ENCODE results near the gene TAMM41.
"Not testable (repeated sequence)": the region's sequence is repeated elsewhere in the genome, so short reads cannot be mapped to it uniquely, and the experiment has no call there.

Gene TAMM41

DNA sequence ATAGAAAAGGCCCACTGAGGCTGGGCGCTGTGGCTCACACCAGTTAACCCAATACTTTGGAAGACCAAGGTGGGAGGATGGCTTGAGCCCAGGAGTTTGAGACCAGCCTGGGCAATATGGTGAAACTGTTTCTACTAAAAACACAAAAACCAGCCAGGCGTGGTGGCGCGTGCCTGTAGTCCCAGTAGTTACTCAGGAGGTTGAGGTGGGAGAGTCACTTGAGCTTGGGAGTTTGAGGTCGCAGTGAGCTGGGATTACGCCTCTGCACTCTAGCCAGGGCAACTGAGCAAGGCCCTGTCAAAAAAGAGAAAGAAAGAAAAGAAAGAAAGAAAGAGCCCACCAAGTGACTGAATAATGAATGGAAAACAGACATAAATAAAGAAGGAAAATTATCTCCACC, 32.0 kb downstream of the TAMM41 start:
- DNase-seq = no peak

DNA sequence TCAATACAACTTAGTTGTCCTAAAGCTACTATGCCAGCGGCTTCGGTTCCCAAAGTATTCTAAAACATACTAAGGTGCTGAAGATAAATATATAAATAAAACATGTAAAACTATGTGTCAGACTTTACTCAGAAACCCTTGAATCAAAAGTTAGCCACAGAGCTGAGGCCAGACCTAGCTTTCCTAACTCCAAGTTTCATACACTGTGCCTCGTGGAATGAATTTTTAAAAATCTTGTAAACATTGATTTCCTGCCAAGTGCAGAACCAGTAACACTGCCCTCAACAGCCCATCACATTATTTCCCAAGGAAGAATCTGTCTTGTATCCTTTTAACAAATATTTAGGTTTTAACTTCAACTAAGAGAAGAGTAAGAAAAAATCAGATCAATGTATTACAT, 36.4 kb downstream of the TAMM41 start:
- DNase-seq = no peak

DNA sequence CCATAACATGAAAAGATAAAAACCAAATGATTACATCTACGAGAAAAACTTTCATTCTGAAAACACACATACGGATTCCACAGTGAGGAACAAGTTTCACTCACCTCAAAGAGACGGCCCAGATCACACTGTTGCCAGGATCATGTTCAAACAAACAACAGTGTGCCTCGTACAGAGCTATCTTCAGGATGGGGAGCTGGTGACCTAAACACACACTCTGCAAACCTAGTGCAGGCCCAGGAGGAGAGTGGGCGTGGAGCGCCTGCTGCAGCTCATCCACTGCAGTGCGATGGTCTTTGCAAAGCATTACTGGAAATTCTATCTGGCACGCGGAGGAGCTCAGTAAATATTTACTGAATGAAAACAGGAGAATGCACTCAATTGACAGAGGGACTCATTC, 38.5 kb downstream of the TAMM41 start:
- DNase-seq = peak in 1 of 5 experiments; percentile 78

DNA sequence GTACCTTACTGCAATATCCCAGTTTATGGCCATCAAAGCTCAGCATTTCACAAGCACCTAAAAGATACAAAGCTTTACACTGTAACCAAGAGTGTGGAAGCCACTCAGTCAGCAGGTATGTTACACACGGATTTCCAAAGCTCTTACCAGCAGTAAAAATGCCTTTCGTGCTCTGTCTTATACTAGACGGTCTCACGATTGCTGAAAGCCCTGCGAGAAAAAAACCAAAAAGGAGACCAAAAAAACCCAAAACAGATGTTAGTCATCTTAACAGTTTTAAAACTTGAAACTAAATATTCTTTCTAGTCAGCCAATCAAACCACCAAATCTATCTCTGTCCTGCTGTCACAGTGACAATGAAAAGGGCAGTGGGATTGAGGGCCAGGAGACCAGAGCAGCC, 39.0 kb downstream of the TAMM41 start:
- peak in 1 of 5 experiments; percentile 47 for DNase-seq

DNA sequence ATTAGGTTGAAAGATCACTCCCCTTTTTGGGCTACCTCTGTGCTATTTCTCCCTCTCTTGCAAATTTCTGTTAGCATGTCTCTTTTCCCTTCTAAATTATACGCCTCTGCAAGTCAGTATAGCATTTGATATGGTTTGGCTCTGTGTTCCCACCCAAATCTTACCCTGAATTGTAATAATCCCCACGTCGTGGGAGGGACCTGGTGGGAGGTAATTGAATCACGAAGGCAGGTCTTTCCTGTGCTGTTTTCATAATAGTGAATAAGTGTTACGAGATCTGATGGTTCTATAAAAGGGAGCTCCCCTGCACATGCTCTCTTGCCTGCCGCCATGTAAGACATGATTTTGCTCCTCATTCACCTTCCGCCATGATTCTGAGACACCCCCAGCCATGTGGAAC, 41.0 kb downstream of the TAMM41 start:
- no peak for DNase-seq

DNA sequence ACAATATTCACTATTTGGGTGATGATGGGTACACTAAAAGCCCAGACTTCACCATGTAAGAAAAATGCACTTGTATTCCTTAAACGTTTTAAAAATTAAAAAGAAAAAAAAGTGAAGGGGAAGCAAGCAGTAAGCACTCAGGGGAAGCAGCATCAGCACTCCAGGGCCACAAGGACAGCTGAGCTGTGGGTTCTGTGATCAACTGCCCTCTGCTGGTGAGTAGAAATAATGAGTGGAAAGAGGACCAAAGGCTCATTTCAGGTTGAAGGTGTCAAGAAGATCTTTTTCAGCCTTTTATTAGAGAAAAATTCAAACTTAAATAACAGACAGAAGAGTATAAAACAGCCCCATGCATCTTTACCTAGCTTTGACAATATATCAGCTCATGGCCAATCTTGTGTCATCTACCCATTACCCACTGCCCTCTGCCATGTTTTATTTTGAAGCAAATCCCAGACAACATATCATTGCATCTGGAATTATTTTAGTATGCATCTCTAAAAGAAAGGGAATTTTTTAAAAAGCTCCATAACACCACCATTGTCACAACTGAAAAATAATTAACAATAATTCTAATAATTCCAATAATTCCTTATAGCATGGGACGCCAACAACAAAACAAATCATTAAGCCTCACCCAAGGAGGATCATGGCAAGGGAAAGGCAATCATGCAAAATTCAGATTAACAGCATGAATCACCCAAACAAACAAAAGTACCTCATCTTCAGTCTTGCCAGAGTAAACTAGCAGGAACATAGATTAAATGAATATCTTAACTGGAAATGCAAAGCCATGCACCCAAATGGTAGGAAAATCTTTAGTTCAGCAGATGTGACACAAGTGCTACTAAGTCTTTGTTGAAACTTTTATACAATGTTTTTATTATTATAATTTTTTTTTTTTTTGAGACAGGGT, 42.5 kb downstream of the TAMM41 start:
- peak in 3 of 5 experiments; percentile 10 to 81 (median 10) for DNase-seq

DNA sequence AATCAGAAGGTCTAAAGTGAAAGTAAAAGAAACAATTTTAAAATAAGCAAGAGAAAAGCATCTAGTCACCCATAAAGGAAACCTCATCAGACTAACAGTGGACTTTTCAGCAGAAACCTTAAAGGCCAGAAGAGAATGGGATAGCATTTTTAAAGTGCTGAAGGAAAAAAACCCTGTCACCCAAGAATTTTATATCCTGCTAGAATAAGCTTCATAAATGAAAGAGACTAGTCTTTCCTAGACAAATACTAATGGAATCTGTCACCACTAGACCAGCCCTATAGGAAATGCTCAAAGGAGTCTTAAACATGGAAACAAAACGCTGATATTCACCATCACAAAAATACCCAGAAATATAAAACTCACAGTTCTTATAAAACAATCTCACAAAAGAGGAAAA, 46.9 kb downstream of the TAMM41 start:
- peak in 1 of 5 experiments; percentile 19 for DNase-seq

DNA sequence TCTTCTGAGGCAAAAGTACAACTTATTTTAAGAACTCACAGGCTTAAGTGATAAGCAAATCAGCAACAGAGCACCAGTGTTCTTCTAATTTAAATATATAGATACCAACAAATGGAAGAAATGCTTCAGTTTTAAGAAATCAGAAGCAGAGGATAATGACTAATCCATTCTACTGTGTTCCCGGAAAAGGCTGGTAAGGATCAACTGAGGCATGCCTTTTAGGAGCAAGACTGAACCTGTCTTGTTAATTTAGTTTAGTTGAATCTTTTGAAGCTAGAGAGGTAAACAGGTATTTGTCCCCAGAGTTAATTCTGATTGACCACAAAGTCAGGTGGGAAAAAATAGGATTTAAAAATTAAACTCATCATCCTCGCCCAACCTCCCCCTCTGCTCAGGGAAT, 51.8 kb downstream of the TAMM41 start:
- DNase-seq = no peak

DNA sequence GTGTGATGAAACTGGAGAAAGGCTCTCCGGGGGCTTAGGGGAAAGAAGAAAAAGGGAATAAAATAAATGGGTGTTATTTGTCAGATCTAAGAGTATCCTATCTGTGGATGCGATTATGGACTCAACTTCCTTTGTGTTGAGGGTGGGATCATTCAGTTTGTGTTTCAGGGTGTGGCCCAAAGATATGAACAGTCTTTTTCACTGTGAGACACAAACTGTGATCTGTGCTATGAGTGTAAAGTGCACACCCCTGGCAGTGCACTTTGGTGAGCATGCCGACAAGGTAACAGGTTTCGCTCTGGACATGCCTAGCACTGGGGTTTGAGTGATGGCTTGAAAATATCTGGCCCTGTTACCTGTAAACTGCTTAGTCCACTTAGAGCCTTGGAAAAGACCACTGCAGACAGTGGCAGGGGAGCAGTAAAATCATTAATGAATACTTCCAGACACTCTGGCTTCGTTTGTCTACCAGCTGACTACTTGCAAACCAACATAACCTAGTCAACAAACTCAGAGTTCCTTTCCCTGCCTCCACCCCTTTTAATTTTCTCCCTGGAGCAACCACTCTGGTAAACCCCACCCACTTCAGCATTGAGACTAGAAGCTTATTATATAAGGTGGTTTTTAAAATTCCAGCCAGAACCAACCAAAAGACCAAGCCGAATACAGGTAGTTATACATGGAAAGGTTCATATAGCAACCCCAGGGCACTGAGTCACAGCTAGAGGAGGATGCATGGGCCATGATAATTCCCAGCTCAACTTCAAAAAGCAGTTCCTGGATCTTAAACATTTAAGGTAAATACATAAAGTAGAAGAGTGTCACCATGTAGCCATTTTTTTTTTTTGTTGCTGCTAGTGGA, 55.1 kb downstream of the TAMM41 start:
- DNase-seq = no peak

DNA sequence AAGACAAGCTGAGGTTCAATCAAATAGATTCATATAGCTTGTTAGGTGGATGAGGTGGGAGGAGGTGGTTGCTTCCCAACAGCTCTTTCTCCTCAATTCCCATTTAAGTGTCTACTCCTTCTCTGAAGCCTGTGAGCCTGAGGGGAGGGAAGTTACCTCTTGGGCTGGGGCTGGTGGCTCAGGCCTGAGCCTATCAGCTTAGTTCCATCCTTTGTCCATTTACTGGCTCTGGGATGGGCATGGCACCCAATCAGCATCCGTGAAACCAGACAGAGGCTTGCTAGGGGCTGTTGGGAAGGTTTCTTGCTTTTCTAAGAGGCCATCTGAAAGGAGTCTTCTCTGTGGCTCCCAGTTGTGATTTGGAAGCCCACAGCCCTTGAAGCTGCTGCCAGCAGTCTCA, 57.3 kb downstream of the TAMM41 start:
- DNase-seq = no peak

DNA sequence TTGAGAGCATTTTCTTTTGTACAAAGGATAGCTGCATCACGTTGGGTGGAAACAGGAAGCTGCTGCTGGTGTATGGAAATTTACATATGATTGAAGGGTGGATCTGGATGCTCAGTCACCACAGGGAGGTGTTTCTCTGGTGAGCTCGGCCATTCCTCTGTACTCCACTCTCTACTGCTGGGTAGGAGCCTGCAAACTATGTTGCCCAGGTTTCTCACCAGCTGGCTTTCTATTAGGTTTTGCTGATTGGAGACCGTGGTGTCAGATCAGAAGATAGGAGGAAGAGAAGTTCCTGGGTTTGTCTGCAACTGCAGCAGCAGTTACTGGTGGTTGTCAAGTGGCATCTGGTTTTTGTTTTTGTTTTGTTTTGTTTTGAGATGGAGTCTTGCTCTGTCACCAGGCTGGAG, 61.7 kb downstream of the TAMM41 start:
- peak in 2 of 5 experiments; percentile 3 to 90 for DNase-seq

DNA sequence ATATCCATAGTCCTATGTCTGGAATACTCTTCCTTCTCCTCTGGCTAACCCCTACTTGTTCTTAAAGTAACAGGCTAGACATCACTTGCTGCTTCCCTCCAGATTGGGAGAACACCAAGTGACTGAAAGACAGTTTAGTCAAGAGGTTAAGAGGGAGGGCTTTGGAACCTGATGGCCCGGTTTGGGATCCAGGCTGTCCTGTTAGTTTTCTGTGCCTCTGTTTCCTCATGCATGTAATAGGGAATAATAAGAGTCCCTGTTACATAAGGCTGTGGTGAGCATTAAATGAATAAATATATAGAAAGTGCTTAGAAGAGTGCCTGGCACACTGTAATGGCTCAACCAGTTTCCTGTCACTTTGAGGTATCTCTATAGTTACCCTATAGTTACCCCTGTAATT, 66.3 kb downstream of the TAMM41 start:
- no peak for DNase-seq

DNA sequence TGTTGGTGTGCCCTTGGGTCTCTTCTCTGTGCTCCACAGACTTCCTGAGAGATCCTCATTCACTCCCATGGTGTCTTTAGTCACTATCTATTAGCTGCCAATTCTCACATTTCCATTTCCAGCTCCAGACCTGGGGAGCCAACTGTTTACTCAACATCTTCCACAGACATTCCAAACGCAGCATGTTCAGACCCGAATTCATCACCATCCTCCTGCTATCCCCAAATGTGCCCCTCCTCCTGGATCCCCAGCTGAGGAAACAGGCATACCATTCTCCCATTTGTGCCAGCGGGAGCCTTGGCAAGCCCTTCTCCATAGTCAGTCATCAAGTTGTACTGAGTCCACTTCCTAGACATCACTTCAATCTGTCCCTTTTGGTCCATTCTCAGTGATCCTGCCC, 67.1 kb downstream of the TAMM41 start:
- no peak for DNase-seq

DNA sequence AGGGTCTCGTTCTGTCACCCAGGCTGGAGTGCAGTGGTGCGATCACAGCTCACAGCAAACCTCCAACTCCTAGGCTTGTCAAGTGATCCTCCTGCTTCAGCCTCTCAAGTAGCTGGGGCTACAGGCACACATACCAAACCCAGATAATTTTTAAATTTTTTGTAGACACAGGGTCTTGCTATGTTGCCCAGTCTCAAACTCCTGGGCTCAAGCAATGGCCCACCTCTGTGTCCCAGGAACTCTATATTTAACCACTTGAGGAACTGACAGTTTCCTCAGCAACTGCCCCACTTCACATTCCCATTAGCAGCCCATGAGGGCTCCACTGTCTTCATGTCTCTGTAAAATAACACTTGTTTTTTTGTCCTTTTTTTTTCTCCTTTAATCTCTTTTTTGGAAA, 68.4 kb downstream of the TAMM41 start:
- no peak for DNase-seq

DNA sequence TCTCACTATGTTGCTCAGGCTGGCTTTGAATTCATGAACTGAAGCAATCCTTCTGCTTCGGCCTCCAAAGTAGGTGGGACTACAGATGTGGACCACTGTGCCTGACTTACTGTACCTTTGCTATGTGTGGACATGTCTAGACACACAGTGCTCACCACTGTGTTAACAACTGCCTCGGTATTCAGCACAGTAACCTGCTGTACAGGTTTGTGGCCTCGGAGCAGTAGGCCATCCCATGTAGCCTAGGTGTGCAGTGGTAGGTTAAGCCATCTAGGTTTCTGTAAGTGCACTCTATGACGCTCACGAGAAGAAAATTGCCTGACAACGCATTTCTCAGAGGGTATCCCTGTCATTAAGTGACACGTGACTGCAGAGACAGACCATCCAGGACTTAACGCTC, 70.3 kb downstream of the TAMM41 start:
- no peak for DNase-seq

DNA sequence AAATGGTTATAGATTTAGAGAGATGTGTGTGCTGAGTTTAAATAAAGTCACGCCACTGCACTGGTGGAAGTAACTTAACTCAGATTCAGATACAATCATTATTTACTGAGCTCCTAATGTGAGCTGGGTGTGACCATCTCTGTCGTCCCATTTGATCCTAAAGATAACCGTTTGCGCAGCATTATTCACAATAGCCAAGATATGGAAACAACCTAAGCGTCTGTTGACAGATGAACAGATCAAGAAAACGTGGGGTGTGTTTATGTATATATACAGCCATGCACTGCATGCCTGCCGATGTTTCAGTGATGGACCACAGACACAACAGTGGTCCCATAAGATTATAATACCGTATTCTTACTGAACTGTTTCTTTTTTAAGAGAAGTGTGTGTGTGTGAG, 71.2 kb downstream of the TAMM41 start:
- no peak for DNase-seq

DNA sequence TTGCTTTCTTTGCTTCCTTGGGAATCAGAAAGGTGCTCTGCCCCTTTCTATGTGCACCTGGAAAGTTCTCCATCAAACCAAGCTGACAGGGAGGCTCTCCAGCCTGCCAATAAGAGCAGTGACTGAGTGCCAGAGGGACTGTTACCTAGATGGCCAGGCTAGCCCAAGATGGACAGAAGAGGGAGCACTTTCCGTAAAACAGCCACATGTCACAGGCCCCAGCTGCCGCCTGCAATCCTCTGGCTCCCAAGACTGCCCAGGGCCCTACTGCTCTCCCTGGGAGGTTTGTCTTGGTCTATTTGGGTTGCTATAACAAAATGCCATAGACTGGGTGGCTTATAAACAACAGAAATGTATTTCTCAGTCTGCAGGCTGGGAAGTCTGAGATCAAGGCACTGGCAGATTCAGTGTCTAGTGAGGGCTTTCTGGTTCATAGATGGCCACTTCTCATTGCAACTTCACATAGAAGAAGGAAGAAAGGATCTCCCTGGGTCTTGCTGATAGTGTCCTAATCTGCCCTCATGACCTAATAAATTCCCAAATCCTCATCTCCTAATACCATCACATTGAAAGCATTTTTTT, 72.3 kb downstream of the TAMM41 start:
- DNase-seq = no peak

DNA sequence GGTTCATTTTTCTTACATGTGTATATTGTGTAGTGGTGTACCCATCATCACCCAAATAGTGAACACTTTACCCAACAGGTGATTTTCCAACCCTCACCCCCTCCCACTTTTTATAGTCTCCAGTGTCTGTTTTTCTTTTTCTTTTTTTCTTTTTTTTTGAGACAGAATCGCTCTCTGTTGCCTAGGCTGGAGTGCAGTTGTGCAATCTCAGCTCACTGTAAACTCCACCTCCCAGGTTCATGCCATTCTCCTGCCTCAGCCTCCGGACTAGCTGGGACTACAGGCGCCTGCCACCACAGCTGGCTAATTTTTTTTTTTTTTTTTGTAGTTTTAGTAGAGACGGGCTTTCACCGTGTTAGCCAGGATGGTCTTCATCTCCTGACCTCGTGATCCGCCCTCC, 74.8 kb downstream of the TAMM41 start:
- DNase-seq = not testable (repeated sequence)

DNA sequence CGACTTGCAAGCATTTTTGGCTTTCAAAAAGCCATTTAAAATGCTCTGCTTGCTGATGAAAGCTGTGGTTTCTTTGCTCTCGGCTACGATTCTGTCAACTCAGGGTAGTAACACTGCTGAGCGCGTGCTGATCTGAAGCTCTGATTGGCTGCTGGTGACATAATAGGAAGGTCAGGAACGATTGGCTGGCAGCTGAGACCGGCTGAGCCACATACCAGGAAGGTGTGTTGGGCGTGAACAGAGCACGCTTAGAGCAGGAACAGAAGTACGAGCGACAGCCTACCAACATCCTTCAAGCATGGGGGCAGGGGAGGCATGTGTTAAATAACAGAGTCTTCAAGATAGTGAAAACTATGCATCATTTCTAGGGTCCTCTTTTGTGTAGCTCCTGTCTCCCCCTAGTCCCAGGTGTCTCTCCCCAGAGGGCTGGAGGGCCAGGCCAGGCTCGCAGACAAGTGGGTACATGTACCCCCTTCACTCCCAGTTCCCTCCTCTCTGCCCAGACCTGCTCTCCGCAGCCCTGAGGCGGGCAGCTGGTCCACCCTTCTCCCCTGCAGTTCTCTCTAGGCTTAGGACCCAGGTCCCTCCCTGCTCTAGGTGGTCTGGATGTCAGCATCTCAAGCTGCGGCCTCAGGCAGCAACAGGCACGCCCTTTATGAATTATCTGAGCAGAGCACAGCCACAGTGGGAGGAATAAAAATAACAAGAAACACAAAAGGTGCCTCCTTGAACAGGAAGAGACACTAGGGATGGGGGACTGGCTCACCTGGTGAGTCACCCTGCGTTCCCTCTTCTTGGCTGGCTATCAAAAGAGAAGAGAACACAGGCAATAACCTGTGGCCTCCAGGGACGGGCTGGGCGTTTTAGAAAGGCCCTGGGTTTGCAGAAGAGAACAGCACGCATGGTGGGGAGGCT, 76.0 kb downstream of the TAMM41 start:
- DNase-seq = peak; percentile 40 to 98 (median 65)

DNA sequence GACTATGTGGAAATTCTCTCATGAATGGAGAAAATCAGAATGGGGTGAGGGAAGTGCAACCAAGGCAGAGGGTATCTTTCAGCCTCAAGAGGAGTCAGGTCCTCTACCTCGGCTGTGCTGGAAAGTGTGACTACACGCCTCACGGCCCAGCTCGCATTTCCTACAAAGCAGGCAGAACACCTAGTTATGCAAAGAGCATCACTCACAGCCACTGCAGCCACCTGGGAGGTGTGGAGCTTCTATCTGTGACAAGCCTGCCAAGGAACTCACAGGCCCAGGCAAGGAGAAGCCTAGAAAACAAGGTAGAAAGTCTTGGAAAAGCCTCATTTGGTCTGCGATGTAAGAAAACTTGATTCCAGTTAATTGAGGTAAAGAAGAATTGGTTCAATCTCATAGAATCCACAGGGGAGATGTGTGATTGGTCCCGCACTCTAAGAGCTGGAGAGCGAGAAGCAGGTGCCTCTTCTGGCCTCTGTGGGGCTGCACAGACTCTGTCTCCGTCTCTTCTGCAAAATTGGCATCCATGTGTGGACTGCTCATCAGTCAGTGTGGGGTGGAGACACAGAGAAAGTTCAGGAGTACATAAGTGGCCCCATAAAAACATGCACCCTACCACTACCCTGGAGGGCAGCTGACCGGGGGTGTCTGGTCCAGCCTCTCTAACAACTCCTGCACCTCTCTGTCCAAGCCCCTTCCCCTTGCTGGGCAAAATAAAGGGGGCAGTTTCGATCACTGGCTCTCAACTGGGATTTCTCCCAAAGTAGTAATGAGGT, 76.8 kb downstream of the TAMM41 start:
- DNase-seq = no peak

DNA sequence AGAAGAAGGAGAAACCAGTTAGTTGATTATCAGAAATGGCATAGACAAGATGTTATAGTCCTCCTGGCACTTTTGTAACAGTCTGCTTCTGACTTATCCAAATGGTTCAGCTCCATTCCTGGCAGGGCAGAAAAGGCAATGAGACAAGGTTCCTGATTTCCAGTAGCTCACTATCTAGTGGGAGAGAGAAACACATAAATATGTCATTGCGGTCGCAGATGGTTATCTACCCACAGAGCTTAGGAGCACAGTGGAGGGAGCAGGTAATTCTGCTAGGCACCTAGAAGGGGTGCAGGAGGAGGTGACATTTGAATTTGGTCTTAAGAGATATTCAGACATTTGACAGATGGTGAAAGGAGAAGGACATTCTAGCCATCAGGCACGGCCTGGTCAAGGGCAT, 78.1 kb downstream of the TAMM41 start:
- DNase-seq = no peak
